SK-N-SH treated with all-trans-retinoic acid at 6 μM for 48 hours (cell line): Measurements from ENCODE around the gene SLC43A3.

ENCODE experiments used
- ATAC-seq: fragments of 200-7000 bp; cut with Tn5 transposase; 3 replicates; pipeline ENCODE4 v1.9.1; 2020; ENCODE audit warnings: mild to moderate bottlenecking, moderate library complexity
- ARNTL ChIP-seq: fragments of 450-650 bp; formaldehyde crosslinking; IDR thresholded peaks from 2 replicates; pipeline ENCODE4 v1.5.0; 2020; ENCODE audit warnings: low read depth, mild to moderate bottlenecking, moderate library complexity, borderline replicate concordance
- BACH2 ChIP-seq: fragments of 250-450 bp; sonication (Bioruptor Pico); IDR thresholded peaks from 2 replicates; pipeline ENCODE4 v1.9.0; 2021; ENCODE audit warnings: mild to moderate bottlenecking, borderline replicate concordance
- CSDC2 ChIP-seq: fragments of 250-450 bp; sonication (Bioruptor Pico); IDR thresholded peaks from 2 replicates; pipeline ENCODE4 v1.5.0; 2020; ENCODE audit warnings: mild to moderate bottlenecking, moderate library complexity
- GLIS3 ChIP-seq: fragments of 250-450 bp; sonication (Bioruptor Pico); IDR thresholded peaks from 2 replicates; pipeline ENCODE4 v1.5.0; 2020; ENCODE audit warnings: mild to moderate bottlenecking, moderate library complexity
- ISL1 ChIP-seq: fragments of 250-450 bp; sonication (Bioruptor Pico); IDR thresholded peaks from 2 replicates; pipeline ENCODE4 v2.1.2; 2022; ENCODE audit warnings: mild to moderate bottlenecking, moderate library complexity
- PATZ1 ChIP-seq: fragments of 250-450 bp; sonication (Bioruptor Pico); IDR thresholded peaks from 2 replicates; pipeline ENCODE4 v1.8.0; 2020; ENCODE audit warnings: mild to moderate bottlenecking, moderate library complexity, borderline replicate concordance
- PPARA ChIP-seq: fragments of 250-450 bp; sonication (Bioruptor Pico); IDR thresholded peaks from 2 replicates; pipeline ENCODE4 v1.5.0; 2020; ENCODE audit warnings: mild to moderate bottlenecking, borderline replicate concordance
- RARB ChIP-seq: fragments of 250-450 bp; sonication (Bioruptor Pico); IDR thresholded peaks from 2 replicates; pipeline ENCODE4 v1.8.0; 2021; ENCODE audit warnings: mild to moderate bottlenecking, moderate library complexity
- SNAI2 ChIP-seq: fragments of 250-450 bp; sonication (Bioruptor Pico); IDR thresholded peaks from 2 replicates; pipeline ENCODE4 v1.5.0; 2020; ENCODE audit warnings: mild to moderate bottlenecking, moderate library complexity
- TCF4 ChIP-seq: fragments of 250-450 bp; sonication (Bioruptor Pico); IDR thresholded peaks from 2 replicates; pipeline ENCODE4 v1.8.0; 2021; ENCODE audit warnings: mild to moderate bottlenecking, moderate library complexity, borderline replicate concordance
- TOX ChIP-seq: fragments of 250-450 bp; sonication (Bioruptor Pico); IDR thresholded peaks from 2 replicates; pipeline ENCODE4 v1.8.0; 2021; ENCODE audit warnings: mild to moderate bottlenecking, moderate library complexity, borderline replicate concordance
- ZFP3 ChIP-seq: fragments of 250-450 bp; sonication (Bioruptor Pico); IDR thresholded peaks from 2 replicates; pipeline ENCODE4 v1.5.0; 2020; ENCODE audit warnings: mild to moderate bottlenecking, moderate library complexity
- ZFP30 ChIP-seq: fragments of 450-650 bp; formaldehyde crosslinking; IDR thresholded peaks from 2 replicates; pipeline ENCODE4 v1.5.0; 2022; ENCODE audit warnings: mild to moderate bottlenecking, moderate library complexity
- ZNF565 ChIP-seq: fragments of 450-650 bp; formaldehyde crosslinking; conservative IDR thresholded peaks from 2 replicates; pipeline ENCODE4 v1.5.0; 2020; ENCODE audit warnings: low read depth, mild to moderate bottlenecking, moderate library complexity
- ZNF70 ChIP-seq: fragments of 450-650 bp; formaldehyde crosslinking; IDR thresholded peaks from 2 replicates; pipeline ENCODE4 v1.5.0; 2020; ENCODE audit warnings: mild to moderate bottlenecking, moderate library complexity
- TF ChIP-seq, protein P1 (sequence below): fragments of 250-450 bp; sonication (Bioruptor Pico); IDR thresholded peaks from 2 replicates; pipeline ENCODE4 v1.5.1; 2020; ENCODE audit warnings: low read depth, mild to moderate bottlenecking, moderate library complexity
- TF ChIP-seq, protein P2 (sequence below): fragments of 250-450 bp; sonication (Bioruptor Pico); IDR thresholded peaks from 2 replicates; pipeline ENCODE4 v1.5.0; 2020; ENCODE audit warnings: mild to moderate bottlenecking, moderate library complexity
- TF ChIP-seq, protein P3 (sequence below): fragments of 250-450 bp; sonication (Bioruptor Pico); IDR thresholded peaks from 2 replicates; pipeline ENCODE4 v1.5.1; 2021; ENCODE audit warnings: mild to moderate bottlenecking, moderate library complexity

The SLC43A3 gene

GRCh38 chr11:57467508-57468157 is 40.7 kb upstream of the SLC43A3 start:
- no peak for ATAC-seq
- TF ChIP-seq, protein P1, sequence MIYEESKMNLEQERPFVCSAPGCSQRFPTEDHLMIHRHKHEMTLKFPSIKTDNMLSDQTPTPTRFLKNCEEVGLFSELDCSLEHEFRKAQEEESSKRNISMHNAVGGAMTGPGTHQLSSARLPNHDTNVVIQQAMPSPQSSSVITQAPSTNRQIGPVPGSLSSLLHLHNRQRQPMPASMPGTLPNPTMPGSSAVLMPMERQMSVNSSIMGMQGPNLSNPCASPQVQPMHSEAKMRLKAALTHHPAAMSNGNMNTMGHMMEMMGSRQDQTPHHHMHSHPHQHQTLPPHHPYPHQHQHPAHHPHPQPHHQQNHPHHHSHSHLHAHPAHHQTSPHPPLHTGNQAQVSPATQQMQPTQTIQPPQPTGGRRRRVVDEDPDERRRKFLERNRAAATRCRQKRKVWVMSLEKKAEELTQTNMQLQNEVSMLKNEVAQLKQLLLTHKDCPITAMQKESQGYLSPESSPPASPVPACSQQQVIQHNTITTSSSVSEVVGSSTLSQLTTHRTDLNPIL, result no peak
- TF ChIP-seq SNAI2 (CRISPR knock-in tag) (no peak), TCF4 (CRISPR knock-in tag) (no peak), GLIS3 (CRISPR knock-in tag) (no peak), ARNTL (CRISPR knock-in tag) (no peak), ISL1 (CRISPR knock-in tag) (no peak), ZFP30 (CRISPR knock-in tag) (no peak), ZNF70 (no peak), PATZ1 (no peak)
- TF ChIP-seq, protein P2, sequence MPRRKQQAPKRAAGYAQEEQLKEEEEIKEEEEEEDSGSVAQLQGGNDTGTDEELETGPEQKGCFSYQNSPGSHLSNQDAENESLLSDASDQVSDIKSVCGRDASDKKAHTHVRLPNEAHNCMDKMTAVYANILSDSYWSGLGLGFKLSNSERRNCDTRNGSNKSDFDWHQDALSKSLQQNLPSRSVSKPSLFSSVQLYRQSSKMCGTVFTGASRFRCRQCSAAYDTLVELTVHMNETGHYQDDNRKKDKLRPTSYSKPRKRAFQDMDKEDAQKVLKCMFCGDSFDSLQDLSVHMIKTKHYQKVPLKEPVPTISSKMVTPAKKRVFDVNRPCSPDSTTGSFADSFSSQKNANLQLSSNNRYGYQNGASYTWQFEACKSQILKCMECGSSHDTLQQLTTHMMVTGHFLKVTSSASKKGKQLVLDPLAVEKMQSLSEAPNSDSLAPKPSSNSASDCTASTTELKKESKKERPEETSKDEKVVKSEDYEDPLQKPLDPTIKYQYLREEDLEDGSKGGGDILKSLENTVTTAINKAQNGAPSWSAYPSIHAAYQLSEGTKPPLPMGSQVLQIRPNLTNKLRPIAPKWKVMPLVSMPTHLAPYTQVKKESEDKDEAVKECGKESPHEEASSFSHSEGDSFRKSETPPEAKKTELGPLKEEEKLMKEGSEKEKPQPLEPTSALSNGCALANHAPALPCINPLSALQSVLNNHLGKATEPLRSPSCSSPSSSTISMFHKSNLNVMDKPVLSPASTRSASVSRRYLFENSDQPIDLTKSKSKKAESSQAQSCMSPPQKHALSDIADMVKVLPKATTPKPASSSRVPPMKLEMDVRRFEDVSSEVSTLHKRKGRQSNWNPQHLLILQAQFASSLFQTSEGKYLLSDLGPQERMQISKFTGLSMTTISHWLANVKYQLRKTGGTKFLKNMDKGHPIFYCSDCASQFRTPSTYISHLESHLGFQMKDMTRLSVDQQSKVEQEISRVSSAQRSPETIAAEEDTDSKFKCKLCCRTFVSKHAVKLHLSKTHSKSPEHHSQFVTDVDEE, result no peak
- TF ChIP-seq, all 23 proteins: peak for 0

DNA sequence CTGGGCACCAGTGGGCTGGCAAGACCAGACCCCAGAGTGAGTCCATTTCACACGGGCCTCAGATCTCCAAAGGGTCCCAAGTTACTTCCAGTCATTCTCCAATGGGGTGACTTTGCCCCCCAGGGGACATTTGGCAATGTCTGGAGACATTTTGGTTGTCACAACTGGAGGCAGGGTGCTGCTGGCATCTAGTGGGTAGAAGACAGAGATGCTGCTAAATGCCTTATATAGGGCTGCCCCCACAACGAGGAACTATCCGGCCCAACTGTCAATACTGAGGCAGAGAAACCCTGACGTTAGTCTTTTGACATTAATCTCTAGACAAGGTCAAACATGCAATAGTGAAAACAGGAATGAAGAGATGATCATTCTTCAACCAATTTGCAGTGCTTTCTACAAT is 39.8 kb upstream of the SLC43A3 start:
- ATAC-seq, result no peak
- TF ChIP-seq RARB (CRISPR knock-in tag) (no peak), TCF4 (CRISPR knock-in tag) (no peak), ZFP30 (CRISPR knock-in tag) (no peak), ZNF565 (CRISPR knock-in tag) (no peak), BACH2 (CRISPR knock-in tag) (no peak), PPARA (CRISPR knock-in tag) (no peak), ZFP3 (CRISPR knock-in tag) (no peak), GLIS3 (CRISPR knock-in tag) (no peak), SNAI2 (CRISPR knock-in tag) (no peak), CSDC2 (CRISPR knock-in tag) (no peak)
- TF ChIP-seq, protein P3, sequence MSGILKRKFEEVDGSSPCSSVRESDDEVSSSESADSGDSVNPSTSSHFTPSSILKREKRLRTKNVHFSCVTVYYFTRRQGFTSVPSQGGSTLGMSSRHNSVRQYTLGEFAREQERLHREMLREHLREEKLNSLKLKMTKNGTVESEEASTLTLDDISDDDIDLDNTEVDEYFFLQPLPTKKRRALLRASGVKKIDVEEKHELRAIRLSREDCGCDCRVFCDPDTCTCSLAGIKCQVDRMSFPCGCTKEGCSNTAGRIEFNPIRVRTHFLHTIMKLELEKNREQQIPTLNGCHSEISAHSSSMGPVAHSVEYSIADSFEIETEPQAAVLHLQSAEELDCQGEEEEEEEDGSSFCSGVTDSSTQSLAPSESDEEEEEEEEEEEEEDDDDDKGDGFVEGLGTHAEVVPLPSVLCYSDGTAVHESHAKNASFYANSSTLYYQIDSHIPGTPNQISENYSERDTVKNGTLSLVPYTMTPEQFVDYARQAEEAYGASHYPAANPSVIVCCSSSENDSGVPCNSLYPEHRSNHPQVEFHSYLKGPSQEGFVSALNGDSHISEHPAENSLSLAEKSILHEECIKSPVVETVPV, result no peak

GRCh38 chr11:57464539-57465181 is 37.7 kb upstream of the SLC43A3 start:
- no peak for ATAC-seq
- TF ChIP-seq ZNF70, result no peak

DNA sequence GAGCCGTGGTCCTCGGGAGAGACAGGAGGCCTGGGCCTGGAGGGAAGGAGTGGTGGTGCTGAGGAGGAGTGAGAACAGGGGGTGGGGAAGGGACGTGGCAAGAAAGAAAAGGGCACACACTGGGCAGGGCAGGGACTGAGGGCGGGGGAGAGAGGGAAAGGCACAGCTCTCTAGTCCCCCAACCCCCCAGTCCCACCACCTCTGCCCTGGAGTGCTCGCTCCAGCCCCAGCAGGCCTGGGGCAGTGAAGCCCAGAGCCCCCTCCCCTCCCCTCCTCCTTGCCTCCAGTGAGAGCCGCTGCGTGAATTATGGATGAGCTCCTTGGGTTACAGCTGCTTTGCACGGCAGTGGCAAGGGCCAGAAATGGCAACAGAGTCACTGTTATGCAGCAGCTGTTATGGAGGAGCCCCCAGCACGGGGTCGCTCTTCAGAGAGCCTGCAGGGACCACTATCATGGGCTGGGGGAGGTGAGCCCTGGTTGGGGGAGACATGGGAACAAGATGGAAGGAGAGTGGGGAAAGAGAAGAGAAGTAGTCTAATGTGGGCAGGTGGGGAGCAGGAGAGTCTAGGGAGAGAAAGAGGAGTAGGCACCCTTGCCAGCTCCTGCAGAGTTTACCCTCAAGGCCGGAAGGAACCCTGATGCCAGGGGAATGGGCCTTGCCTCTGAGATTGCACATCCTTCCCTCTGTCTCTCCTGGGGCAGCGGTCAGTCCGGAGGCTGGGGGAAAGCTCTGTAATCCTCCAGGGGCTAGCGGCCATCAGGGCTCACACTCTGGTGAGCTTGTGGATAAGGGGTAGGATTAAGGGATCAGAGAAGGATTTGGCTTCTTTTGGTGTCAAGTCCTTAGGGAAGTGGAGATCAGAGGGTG is 37.0 kb upstream of the SLC43A3 start:
- TF ChIP-seq TOX, result no peak
- no peak for TF ChIP-seq TCF4 (CRISPR knock-in tag)
- TF ChIP-seq PATZ1, result no peak
- TF ChIP-seq, protein P2, result no peak
- ATAC-seq, result no peak
